ENCODE data around the gene SLC1A7. TPM values are rescaled to one million over a fixed set of nuclear protein-coding genes. Genes with fewer than 3 reads are reported as not detected.

SLC1A7 gene
- total RNA-seq, 6 experiments from 2014 or later: 0.31 to 1.3 (median 0.61) TPM

GRCh38 chr1:53071167-53071865 lies 71.1 kb downstream of the SLC1A7 start:
- Histone ChIP-seq H3K4me1 (peaks cover 0 to 6% (median 0%) of the 10 kb centered on the region in 4 donors), H3K36me3 (no peaks in the 10 kb centered on the region), H3K9me3 (no peaks in the 10 kb centered on the region), H3K4me3 (no peak overlapping the region), H3K27me3 (no peaks in the 10 kb centered on the region), H3K27ac (no peak overlapping the region)
- 78% methylated on average over 7 of the region's 17 CpGs for WGBS (ENCODE audit: insufficient coverage, low coverage, low lambda C conversion rate, missing lambda C conversion rate)
- ATAC-seq (no peak), DNase-seq (peak in 1 of 3 donors; percentile 31)
- intact Hi-C loops (cut with DNase I): no loop called here
- TF ChIP-seq POLR2A (IDR thresholded peaks at IDR 0.05) (no peak), CTCF (IDR thresholded peaks at IDR 0.05) (no peak)

GRCh38 chr1:53070621-53071020 lies 71.8 kb downstream of the SLC1A7 start:
- WGBS (ENCODE audit: insufficient coverage, low coverage, low lambda C conversion rate, missing lambda C conversion rate): 76% methylated on average over 2 of the region's 12 CpGs
- peak in 1 of 3 donors; percentile 32 for DNase-seq
- TF ChIP-seq POLR2A (IDR thresholded peaks at IDR 0.05) (no peak), CTCF (IDR thresholded peaks at IDR 0.05) (no peak)

GRCh38 chr1:53069663-53070327 lies 72.6 kb downstream of the SLC1A7 start:
- 100% methylated on average over 1 of the region's 31 CpGs for WGBS (ENCODE audit: insufficient coverage, low coverage, low lambda C conversion rate, missing lambda C conversion rate)

More at GRCh38 chr1:53070621-53071020, 71.8 kb downstream of the SLC1A7 start:
- Histone ChIP-seq H3K36me3 (no peaks in the 10 kb centered on the region), H3K27ac (no peak overlapping the region), H3K4me3 (no peak overlapping the region), H3K9me3 (no peaks in the 10 kb centered on the region), H3K27me3 (no peaks in the 10 kb centered on the region), H3K4me1 (peaks cover 0 to 5% (median 0%) of the 10 kb centered on the region in 4 donors)
- intact Hi-C loops (cut with DNase I): no loop called here
- ATAC-seq: no peak

GRCh38 chr1:53069265-53069662 lies 73.2 kb downstream of the SLC1A7 start:
- no peaks in the 10 kb centered on the region for H3K9me3 ChIP-seq
- TF ChIP-seq POLR2A (IDR thresholded peaks at IDR 0.05): no peak
- TF ChIP-seq CTCF (IDR thresholded peaks at IDR 0.05): no peak
- DNase-seq: peak in 1 of 3 donors; percentile 25
- H3K27ac ChIP-seq: no peak overlapping the region
- H3K27me3 ChIP-seq: no peaks in the 10 kb centered on the region
- no peaks in the 10 kb centered on the region for H3K36me3 ChIP-seq
- H3K4me3 ChIP-seq: no peak overlapping the region
- no peaks in the 10 kb centered on the region for H3K4me1 ChIP-seq
- intact Hi-C loops (cut with DNase I): no loop called here
- ATAC-seq: no peak
- whole genome bisulfite sequencing (ENCODE audit: insufficient coverage, low coverage, low lambda C conversion rate, missing lambda C conversion rate): no CpG with 5 or more reads among the region's 7 CpGs

More at GRCh38 chr1:53069663-53070327, 72.6 kb downstream of the SLC1A7 start:
- Histone ChIP-seq H3K36me3 (no peaks in the 10 kb centered on the region), H3K27me3 (no peaks in the 10 kb centered on the region), H3K4me1 (no peaks in the 10 kb centered on the region), H3K4me3 (no peak overlapping the region), H3K9me3 (no peaks in the 10 kb centered on the region), H3K27ac (no peak overlapping the region)
- intact Hi-C loops (cut with DNase I): no loop called here
- peak in 1 of 3 donors; percentile 36 for DNase-seq
- no peak for TF ChIP-seq CTCF (IDR thresholded peaks at IDR 0.05)
- no peak for TF ChIP-seq POLR2A (IDR thresholded peaks at IDR 0.05)
- ATAC-seq: no peak
